Endodermal cell (in vitro differentiated cells): Measurements from ENCODE around the gene PLOD2. TPM values are rescaled to one million over a fixed set of nuclear protein-coding genes. Genes with fewer than 3 reads are reported as not detected.

Experiments used
- DNase-seq: peaks from one replicate; pipeline ENCODE4 v3.0.0-alpha.2; 2017
- H3K27ac ChIP-seq: 2 replicates; pipeline ENCODE4 v1.5.1; 2013; ENCODE audit warnings: mild to moderate bottlenecking, low read depth, low read length, moderate library complexity
- H3K27me3 ChIP-seq: 2 replicates; pipeline ENCODE4 v1.6.1; 2013; ENCODE audit warnings: mild to moderate bottlenecking, low read length, moderate library complexity; ENCODE audit not compliant: insufficient read depth, control insufficient read depth, poor library complexity, severe bottlenecking
- H3K36me3 ChIP-seq: 2 replicates; pipeline ENCODE4 v1.7.0; 2013; ENCODE audit warnings: mild to moderate bottlenecking, low read length, moderate library complexity; ENCODE audit not compliant: control insufficient read depth, insufficient read depth
- H3K4me1 ChIP-seq: one replicate; pipeline ENCODE4 v1.7.0; 2013; ENCODE audit warnings: low read length; ENCODE audit not compliant: control insufficient read depth, insufficient read depth
- H3K4me3 ChIP-seq: 2 replicates; pipeline ENCODE4 v1.5.1; 2013; ENCODE audit warnings: mild to moderate bottlenecking, low read length, moderate library complexity
- H3K9ac ChIP-seq: 2 replicates; pipeline ENCODE4 v1.6.1; 2013; ENCODE audit warnings: mild to moderate bottlenecking, low read length, moderate library complexity; ENCODE audit not compliant: poor library complexity, severe bottlenecking; ENCODE audit errors: extremely low read depth
- H3K9me3 ChIP-seq: 2 replicates; pipeline ENCODE4 v1.6.1; 2013; ENCODE audit warnings: mild to moderate bottlenecking, low read length, moderate library complexity; ENCODE audit not compliant: control insufficient read depth
- H3K27ac Mint-ChIP-seq: 2 replicates; pipeline ENCODE4 v1.8.0; 2020; ENCODE audit warnings: mixed read lengths
- H3K27me3 Mint-ChIP-seq: 2 replicates; pipeline ENCODE4 v1.8.0; 2021; ENCODE audit warnings: mild to moderate bottlenecking, mixed read lengths; ENCODE audit not compliant: insufficient read depth
- H3K36me3 Mint-ChIP-seq: 2 replicates; pipeline ENCODE4 v1.8.0; 2020; ENCODE audit warnings: low read depth, mixed read lengths
- H3K4me1 Mint-ChIP-seq: 2 replicates; pipeline ENCODE4 v1.8.0; 2020; ENCODE audit warnings: mixed read lengths
- H3K4me3 Mint-ChIP-seq: 2 replicates; pipeline ENCODE4 v1.8.0; 2020; ENCODE audit warnings: mild to moderate bottlenecking, moderate library complexity, mixed read lengths
- H3K9me3 Mint-ChIP-seq: 2 replicates; pipeline ENCODE4 v1.8.0; 2020; ENCODE audit warnings: mild to moderate bottlenecking, mixed read lengths
- CTCF ChIP-seq: fragments of 200-600 bp; sonication (generic); conservative IDR thresholded peaks from 2 replicates; pipeline ENCODE4 v1.5.0; 2021; ENCODE audit warnings: antibody characterized with exemption, mild to moderate bottlenecking
- whole genome bisulfite sequencing, 2 experiments: methylation state at CpG; one replicate each; pipeline versions ENCODE4 v1.1.5 to v1.1.7; 2013; ENCODE audit warnings: missing lambda C conversion rate in 2 of 2, mixed read lengths in 1 of 2; ENCODE audit not compliant: insufficient coverage in 1 of 2, insufficient read length in 1 of 2; 5-methylcytosine and 5-hydroxymethylcytosine counted together
- total RNA-seq, 2 donors: library from RNA; stranded (reverse); fragmentation: NEBNext Ultra II Directional in 1 of 2; extraction: Animal tissue kit (Norgen Biotek cat#: 25700) in 1 of 2; gene quantifications; 2 replicates in 1 of 2; 3 replicates in 1 of 2; pipeline ENCODE4 v1.2.1, GENCODE V29; 2021

The PLOD2 gene
- total RNA-seq, 2 donors from 2014 or later: 37.9 to 65.5 TPM

- Histone ChIP-seq H3K27ac (no peak overlapping the region), H3K9me3 (no peaks in the 10 kb centered on the region), H3K9ac (no peak overlapping the region), H3K4me1 (no peaks in the 10 kb centered on the region), H3K36me3 (peaks cover 26% of the 10 kb centered on the region), H3K4me3 (no peak overlapping the region), H3K27me3 (no peaks in the 10 kb centered on the region)
- no peaks in the 10 kb centered on the region for H3K9me3 Mint-ChIP-seq
- 97% methylated on average over 3 of the region's 3 CpGs; no CpG with 5 or more reads in 1 of the 2 experiments for WGBS, 2 experiments
- no peaks in the 10 kb centered on the region for H3K27me3 Mint-ChIP-seq
- TF ChIP-seq CTCF: no peak
- H3K27ac Mint-ChIP-seq: no peak overlapping the region
- H3K4me3 Mint-ChIP-seq: no peak overlapping the region
- DNase-seq: no peak
- H3K36me3 Mint-ChIP-seq: peaks cover 22% of the 10 kb centered on the region
- H3K4me1 Mint-ChIP-seq: peaks cover 7% of the 10 kb centered on the region
These were observed 56.9 kb downstream of the PLOD2 start for GRCh38 chr3:146104068-146104467.

GRCh38 chr3:146102885-146103284 is 58.1 kb downstream of the PLOD2 start:
- Mint-ChIP-seq H3K36me3 (peaks cover 19% of the 10 kb centered on the region), H3K9me3 (peaks cover 1% of the 10 kb centered on the region), H3K27ac (no peak overlapping the region), H3K4me1 (peaks cover 7% of the 10 kb centered on the region), H3K4me3 (no peak overlapping the region), H3K27me3 (no peaks in the 10 kb centered on the region)
- peaks cover 2% of the 10 kb centered on the region for H3K9me3 ChIP-seq
- H3K9ac ChIP-seq: no peak overlapping the region
- no peaks in the 10 kb centered on the region for H3K4me1 ChIP-seq
- peaks cover 21% of the 10 kb centered on the region for H3K36me3 ChIP-seq
- no peak overlapping the region for H3K4me3 ChIP-seq
- H3K27ac ChIP-seq: no peak overlapping the region
- no peak for DNase-seq
- H3K27me3 ChIP-seq: no peaks in the 10 kb centered on the region
- no peak for TF ChIP-seq CTCF
- whole genome bisulfite sequencing, 2 experiments: 100% methylated on average over 2 of the region's 3 CpGs; no CpG with 5 or more reads in 1 of the 2 experiments

GRCh38 chr3:146101538-146101937 is 59.4 kb downstream of the PLOD2 start:
- Mint-ChIP-seq H3K4me1 (peaks cover 7% of the 10 kb centered on the region), H3K27ac (no peak overlapping the region), H3K9me3 (peaks cover 4% of the 10 kb centered on the region), H3K27me3 (no peaks in the 10 kb centered on the region), H3K36me3 (peaks cover 19% of the 10 kb centered on the region), H3K4me3 (no peak overlapping the region)
- H3K27ac ChIP-seq: no peak overlapping the region
- WGBS, 2 experiments: 89 to 100% methylated on average over 2 of the region's 2 CpGs
- no peak for DNase-seq
- H3K4me1 ChIP-seq: no peaks in the 10 kb centered on the region
- no peaks in the 10 kb centered on the region for H3K27me3 ChIP-seq
- no peak for TF ChIP-seq CTCF
- H3K36me3 ChIP-seq: peaks cover 21% of the 10 kb centered on the region
- no peak overlapping the region for H3K4me3 ChIP-seq
- peaks cover 4% of the 10 kb centered on the region for H3K9me3 ChIP-seq
- no peak overlapping the region for H3K9ac ChIP-seq
